Retina (tissue), 1 donor: ENCODE measurements around the gene GDF10.

Experiments used
- DNase-seq: peaks from one replicate; pipeline ENCODE4 v3.0.0-alpha.2; 2016

The GDF10 gene

GRCh38 chr10:47296156-47296894 lies 3.7 kb upstream of the GDF10 start:
- DNase-seq: no peak

- no peak for DNase-seq
Observed at GRCh38 chr10:47296941-47297340, 3.1 kb upstream of the GDF10 start.

GRCh38 chr10:47297866-47298540 lies 2.0 kb upstream of the GDF10 start:
- DNase-seq: no peak

GRCh38 chr10:47298715-47299114 lies 1.3 kb upstream of the GDF10 start:
- no peak for DNase-seq

GRCh38 chr10:47300429-47300931 lies 483 bp downstream of the GDF10 start:
- peak; percentile 74 for DNase-seq

- DNase-seq: no peak
Observed at GRCh38 chr10:47301833-47302232, 1.8 kb downstream of the GDF10 start.

GRCh38 chr10:47303105-47303504 lies 3.1 kb downstream of the GDF10 start:
- DNase-seq: no peak

GRCh38 chr10:47303866-47304265 lies 3.9 kb downstream of the GDF10 start:
- DNase-seq: no peak

GRCh38 chr10:47305566-47305965 lies 5.6 kb downstream of the GDF10 start:
- no peak for DNase-seq

- DNase-seq: no peak
Observed at GRCh38 chr10:47306387-47307210, 6.6 kb downstream of the GDF10 start.

GRCh38 chr10:47307381-47307780 lies 7.4 kb downstream of the GDF10 start:
- no peak for DNase-seq

GRCh38 chr10:47308775-47309174 lies 8.8 kb downstream of the GDF10 start:
- no peak for DNase-seq

GRCh38 chr10:47309408-47310089 lies 9.6 kb downstream of the GDF10 start:
- DNase-seq: no peak

GRCh38 chr10:47310090-47310505 lies 10.1 kb downstream of the GDF10 start:
- no peak for DNase-seq

- DNase-seq: no peak
Observed at GRCh38 chr10:47311193-47311931, 11.4 kb downstream of the GDF10 start.

GRCh38 chr10:47311932-47312662 lies 12.1 kb downstream of the GDF10 start:
- DNase-seq: peak; percentile 83

- no peak for DNase-seq
Observed at GRCh38 chr10:47312663-47312995, 12.6 kb downstream of the GDF10 start.

GRCh38 chr10:47314416-47314970 lies 14.5 kb downstream of the GDF10 start:
- DNase-seq: no peak

- no peak for DNase-seq
Observed at GRCh38 chr10:47315421-47315820, 15.4 kb downstream of the GDF10 start.

- no peak for DNase-seq
Observed at GRCh38 chr10:47316131-47316530, 16.1 kb downstream of the GDF10 start.

GRCh38 chr10:47317251-47317650 lies 17.3 kb downstream of the GDF10 start:
- no peak for DNase-seq
